ENCODE data around the gene WIF1. TPM values are rescaled to one million over a fixed set of nuclear protein-coding genes. Genes with fewer than 3 reads are reported as not detected.

WIF1 gene
- polyA plus RNA-seq = 14.1 and 14.3 TPM in 2 replicates

DNA sequence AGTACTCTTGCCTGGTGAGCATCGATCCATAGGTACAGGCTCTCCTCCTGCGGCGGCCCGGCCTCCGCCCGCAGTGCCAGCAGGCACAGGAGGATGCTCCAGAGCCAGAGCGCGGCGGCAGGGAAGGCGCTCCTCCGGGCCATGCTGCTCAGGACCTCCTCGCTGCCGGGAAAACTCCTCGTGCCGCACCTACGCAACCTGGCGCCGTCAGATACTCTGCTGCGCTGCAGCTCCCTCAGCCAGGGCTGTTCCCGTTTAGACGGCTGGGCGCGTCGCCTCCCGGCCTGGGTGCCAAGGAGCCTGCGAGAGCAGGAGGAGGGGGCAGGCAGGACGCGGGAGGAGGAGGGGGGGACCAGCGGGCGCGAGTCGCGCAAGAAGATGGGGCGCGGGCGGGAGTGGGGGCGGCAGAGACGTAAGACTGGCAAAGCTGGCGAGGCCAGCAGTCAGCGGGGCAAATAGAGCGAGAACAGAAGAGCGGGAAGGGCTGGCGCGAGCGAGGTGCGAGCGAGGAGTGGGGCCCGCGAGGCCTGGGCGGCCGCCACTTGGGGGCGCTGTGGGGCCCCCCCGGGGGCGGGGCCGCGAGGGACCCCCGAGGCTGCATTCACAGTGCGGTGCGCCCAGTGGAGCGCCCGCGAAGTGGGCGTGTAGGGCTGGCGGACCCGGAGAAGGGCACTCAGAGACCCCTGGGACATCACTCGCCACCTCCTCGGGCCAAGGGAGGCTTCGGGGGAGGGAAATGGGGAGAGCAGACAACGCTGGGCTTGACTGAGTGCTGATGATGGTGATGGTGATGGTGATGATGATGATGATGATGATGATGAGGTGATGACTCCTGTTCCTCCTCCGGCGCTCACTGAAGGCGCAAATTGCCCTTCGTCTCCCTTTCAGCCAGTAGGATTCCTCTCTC, at the start of gene WIF1:
Gene WIF1, minus strand, starts transcription at position 257 of the 907 bp plus-strand sequence. Its CDS starts 114 bp downstream, at position 143.

DNA sequence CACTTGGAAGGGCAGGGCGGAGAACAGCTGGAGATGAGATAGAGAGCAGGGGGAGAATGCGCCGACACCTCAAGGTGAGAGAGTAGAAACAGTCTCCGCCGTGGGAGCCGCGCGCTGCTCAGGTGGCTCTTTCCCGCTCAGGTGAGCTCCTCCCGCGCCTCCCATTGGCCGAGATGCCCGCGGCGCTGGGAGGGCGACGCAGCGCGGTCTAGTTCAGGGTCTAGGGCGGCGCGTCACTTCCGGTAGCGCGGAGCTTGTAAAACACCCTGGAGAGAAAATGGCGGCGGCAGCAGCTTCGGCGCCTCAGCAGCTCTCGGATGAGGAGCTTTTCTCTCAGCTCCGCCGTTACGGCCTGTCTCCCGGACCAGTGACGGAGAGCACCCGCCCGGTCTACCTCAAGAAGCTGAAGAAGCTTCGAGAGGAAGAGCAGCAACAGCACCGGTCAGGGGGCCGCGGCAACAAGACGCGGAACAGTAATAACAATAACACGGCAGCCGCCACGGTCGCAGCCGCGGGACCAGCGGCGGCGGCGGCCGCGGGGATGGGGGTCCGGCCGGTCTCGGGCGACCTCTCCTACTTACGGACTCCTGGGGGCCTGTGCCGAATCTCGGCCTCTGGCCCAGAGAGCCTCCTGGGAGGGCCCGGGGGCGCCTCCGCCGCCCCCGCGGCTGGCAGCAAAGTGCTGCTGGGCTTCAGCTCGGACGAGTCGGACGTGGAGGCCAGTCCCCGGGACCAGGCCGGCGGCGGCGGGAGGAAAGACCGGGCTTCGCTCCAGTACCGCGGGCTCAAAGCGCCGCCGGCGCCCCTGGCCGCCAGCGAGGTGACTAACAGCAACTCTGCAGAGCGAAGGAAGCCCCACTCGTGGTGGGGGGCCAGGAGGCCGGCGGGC, 48.5 kb upstream of the WIF1 start, which contains the start of gene LEMD3:
Gene LEMD3, plus strand, starts transcription at position 264 of the 889 bp plus-strand sequence. Its CDS starts 14 bp downstream, at position 278.

Other genes starting within 250 kb of the WIF1 start
- gene LEMD3, start 48.3 kb upstream of the WIF1 start, polyA plus RNA-seq = 19.9 and 22.1 TPM in 2 replicates
- gene MSRB3, start 157.4 kb upstream of the WIF1 start, polyA plus RNA-seq = 8.8 and 9.2 TPM in 2 replicates